Epidermal melanocyte (primary cell): ENCODE data around the gene TTC28.
"Not testable (repeated sequence)": the region's sequence is repeated elsewhere in the genome, so short reads cannot be mapped to it uniquely, and the experiment has no call there.

Source experiments
- DNase-seq: peaks from one replicate; pipeline ENCODE4 v3.0.0; 2011; ENCODE audit warnings: low spot score; ENCODE audit not compliant: insufficient read length

The TTC28 gene

DNA sequence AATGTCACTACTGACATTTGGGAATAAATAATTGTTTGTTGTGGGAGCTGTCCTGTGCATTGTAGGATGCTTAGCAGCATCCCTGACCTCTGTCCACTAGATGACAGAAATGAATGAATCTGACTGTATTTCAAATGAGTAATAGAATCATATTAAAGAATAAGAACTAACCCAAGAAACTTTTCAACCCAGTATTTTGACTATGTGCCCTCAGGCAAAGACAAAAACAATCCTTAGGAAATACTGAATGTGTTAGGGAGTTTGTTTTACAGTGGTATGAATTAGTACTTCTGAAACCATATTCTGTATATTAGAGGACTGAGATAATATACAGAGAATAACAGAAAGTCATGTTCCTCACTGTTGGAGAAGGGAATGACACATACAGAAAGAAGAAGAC, 439.7 kb downstream of the TTC28 start:
- DNase-seq: no peak

DNA sequence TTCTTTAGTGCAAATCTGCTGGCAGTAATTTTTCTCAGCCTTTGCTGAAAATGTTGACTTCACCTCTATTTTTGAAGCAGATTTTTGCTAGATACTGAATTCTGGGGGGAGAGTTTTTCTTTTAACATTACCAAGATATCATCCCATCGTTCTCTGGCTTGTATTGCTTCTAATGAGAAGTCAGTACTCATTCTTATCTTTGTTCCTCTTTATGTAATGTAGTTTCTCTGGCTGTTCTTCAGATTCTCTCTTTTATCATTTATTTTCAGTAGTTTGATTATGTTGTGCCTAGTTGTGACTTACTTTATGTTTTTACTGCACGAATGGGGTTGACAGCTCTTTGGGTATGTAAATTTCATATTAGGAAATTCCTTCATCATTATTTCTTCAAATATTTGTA, 441.9 kb downstream of the TTC28 start:
- no peak for DNase-seq

DNA sequence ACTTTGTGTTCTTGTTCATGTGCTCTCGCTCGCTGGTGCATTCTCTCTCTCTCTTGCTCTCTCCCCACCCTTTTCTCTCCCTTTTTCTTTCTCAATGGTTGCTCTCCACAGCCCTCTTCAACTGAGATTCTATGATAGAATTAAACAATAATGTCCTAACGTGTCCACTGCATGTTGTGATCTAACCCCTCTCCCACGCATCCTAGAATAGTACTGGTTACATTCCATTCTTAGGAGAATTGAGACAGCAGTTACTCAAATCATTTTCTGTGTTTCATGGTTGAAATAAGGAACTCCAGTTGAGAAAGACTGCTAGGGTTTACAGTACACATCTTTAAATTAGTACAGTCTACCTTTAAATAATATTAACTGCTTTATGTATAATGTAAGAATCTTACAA, 442.5 kb downstream of the TTC28 start:
- no peak for DNase-seq

DNA sequence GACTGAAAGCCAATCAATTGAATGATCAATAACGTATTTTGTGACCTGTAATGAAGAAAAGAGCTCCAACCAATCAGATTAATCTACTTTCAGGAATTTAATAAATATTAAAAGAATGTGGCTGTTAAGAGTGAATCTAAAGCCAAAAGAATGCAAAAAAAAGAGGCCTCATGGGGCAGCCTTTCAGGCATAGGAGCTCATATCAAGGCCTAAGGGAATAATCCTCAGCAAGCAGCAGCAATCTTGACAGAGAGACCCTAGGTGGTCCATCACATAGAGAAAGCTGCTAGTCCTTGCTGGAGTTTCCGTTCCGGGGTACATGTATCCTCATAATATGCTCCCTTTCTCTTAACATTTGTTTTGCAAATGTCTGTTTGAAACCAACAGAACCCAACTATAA, 447.4 kb downstream of the TTC28 start:
- no peak for DNase-seq

DNA sequence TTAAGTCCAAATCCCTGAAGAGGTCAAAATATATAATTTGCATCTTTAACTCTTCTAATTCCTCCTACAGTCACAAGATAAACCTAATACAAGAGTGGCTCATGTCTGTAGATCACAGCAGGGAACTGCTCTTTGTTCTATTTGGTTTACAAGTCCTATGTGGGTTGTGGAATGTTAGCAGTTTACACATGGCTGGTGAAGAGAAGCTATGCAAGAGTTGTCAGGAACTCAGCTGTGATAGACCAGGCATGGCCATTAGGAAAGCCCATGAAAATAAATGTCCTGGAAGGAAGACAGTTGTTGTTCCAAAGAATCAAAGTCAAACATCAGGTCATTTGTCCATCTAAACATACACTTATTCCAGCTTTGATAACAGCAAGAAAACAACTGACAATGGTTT, 448.2 kb downstream of the TTC28 start:
- DNase-seq: no peak

DNA sequence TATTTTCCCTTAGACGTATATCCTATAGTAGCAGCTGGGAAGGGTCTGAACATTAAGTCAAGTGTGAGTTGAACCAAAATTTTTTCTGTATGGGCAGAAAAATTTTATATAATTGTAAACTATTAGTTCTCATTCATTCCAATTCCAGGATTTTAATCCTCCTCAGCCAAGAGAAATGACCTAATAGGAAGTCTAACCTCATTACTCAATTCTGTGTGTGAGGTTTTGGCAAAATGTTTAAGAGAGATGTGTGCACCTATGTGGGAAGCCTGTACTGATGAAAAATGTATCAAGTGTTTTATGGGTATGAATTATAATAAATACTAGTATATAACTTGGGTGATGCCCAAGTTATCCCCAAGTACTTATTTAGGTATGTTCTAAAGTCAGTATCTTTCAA, 449.0 kb downstream of the TTC28 start:
- DNase-seq: no peak

DNA sequence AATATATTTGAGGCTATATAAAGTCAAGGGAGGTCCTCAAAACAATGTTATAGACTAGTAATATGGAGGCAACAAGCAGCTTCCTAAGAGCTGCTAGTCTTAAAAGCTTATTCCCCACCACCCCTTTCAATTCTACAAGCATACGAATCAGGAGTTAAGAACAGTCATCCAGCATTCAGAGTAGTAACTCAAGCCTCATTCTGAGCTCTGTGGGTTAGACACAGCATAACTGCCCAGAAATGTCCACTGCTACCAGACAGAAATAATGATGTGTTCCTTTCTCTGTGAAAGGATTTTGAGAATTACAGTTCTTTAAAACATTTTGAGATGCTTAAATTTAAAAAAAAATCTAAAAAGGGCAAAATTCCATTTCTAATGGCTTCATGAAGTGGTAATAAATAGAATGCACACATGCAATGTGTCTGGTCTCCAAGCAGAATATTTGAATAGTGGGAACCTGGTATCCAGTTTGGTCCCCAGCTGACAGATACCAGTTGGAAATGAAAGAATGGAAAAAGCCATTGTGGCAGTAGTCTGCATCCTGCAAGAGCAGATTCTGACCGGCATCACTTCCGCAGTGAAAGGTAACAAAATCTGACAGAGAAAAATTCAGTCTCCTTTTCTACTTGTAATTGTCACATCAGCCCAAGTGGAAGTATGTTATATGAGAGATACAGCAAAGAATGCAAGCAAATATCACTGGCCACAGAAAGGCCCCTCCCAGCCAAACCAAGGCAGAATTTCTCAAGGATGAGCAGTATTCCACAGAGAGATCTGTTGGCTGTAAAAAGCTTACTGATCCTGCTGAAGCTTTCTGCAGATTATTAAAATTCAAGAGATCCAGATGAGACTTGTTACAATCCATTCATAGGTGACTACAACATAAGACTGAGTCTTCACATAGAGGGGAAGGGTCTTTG, 449.8 kb downstream of the TTC28 start:
- DNase-seq: no peak

DNA sequence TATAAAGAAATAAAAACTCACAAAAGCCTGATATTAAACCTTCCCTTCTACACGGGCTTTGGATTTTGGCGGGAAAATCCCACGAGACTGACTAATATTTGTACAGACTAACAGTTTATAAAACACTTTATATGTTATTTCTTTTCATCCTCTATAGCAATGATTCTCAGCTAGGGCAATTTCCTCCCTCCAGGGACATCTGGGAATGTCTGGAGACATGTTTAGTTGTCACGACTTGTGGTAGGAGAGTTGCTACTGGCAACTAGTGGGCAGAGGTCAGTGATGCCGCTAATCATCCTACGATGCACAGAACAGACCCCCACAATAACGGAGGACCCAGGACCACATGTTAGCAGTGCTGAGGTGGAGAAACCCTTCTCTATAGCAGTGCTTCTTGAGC, 455.8 kb downstream of the TTC28 start:
- no peak for DNase-seq

DNA sequence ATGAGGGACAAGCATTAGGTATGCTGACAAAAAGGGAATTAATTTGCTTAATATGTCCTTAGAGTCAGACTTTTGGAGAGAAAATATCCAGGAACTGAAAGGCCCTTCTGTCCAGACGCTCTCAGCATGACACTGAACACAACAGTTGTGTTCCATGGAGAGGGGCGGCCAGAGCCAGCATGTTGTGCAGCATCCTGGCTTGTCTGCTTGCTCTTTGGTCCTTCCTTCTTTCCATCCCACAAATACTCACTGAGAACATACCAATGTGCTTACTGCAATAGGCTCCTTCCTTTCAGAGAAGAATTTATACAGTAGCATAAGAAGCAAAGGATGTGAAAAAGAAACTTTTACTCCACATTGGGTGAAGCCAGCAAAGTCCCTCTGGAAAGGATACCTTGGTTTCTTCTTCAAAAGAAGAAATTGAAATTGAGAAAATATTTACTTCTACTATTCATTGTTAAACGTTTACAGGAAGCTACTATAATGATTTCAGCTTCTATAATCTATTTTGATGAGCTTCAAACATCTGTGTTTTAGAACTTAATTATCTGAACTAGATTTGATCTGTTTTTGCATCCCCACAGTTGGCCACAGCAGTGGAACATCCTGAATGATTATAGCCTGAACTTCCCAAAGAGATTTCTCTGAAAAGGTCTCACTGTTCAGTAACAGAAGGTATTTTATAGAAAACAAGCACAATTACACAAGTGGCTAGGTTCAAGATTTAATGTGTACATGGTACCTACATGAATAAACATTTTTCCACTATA, 456.5 kb downstream of the TTC28 start:
- DNase-seq: no peak

DNA sequence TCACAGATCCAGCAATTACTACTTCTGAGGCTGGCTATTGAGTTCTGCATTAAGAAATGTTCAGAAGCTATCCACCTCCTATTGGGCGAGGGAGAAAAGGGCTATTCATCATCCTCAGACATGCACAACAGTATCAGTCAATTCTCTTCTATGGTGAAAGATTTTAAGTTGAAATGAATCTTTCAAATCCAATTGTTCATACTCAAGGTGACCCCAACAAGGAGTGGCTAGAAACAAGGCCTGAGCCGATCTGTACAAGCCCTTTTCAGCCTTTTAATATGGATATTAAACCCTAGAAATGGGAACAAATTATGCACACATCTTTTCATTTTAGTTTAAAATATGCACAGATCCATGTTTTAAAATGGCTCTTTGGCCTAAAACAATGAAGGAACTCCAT, 457.1 kb downstream of the TTC28 start:
- no peak for DNase-seq

DNA sequence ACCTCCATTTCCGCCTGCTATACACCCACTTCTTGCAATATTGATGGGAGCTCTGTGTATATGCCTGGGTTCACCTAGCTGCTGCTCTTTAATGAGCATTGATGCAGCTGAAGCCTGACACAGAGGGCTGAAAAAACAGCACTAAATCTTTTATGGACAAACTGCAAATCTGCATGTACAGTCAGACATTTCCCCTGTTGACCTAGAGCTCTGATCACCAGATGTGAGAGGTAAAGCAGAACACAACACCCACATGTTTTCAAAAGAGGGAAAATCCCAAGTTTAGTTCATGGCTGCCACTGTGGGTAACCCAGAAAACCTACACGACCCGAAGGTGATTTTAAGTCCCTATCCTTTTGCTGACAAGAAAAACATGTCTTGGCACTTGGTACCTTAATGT, 457.6 kb downstream of the TTC28 start:
- no peak for DNase-seq

DNA sequence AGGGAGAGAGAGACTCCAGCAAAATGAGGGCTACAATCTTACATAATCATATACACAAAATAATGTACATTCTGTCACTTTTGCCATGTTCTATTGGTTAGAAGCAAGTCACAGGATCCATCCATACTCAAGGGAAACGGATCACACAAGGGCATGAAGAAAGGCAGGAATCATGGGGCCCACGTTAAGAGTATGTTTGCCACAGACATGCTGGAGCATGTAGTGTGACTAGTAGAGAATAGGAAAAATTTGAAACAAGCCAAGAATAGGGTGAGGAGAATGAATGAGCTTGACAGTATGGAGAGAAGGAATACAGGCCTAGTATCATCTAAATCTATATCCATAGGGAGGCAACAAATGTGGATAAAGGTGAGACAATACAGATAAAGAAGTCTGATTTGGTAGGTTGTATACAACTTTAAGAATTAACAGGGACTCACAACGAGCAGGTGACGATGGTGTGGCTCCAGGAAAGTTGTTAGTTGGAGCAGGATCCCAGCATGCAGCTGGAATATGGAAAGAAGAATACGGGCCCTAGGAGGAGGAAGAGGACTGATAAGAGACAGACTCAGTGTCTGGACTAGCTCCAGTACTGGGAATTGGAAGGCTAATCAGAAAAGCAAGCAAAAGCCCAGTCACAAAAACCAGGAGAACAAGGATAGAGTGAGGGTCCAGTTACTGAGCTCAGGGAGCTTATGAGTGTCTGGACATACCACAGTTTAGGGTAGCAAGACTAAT, 458.8 kb downstream of the TTC28 start:
- no peak for DNase-seq

DNA sequence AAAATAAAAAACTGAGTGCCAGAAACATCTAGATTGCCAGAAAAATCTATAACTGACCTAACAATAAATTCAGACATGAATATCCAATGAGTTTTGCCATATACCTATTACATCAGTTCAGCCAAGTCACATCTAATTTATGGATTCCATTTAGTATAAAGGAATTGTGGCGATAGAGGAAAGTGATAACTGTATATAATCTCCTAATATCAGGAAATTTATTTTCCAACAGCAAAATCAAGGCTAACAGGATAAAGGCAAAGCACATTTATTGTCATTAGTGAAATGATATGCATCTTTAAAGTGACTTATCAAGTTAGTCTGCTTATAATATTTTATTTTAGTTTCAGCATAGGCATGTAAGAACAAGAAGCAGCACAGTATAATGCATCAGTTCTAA, 462.4 kb downstream of the TTC28 start:
- DNase-seq: no peak

DNA sequence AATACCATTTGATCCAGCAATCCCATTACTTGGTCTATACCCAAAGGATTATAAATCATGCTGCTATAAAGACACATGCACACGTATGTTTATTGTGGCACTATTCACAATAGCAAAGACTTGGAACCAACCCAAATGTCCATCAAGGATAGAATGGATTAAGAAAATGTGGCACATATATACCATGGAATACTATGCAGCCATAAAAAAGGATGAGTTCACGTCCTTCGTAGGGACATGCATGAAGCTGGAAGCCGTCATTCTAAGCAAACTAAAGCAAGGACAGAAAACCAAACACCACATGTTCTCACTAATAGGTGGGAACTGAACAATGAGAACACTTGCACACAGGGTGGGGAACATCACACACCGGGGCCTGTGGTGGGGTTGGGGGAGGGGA, 464.9 kb downstream of the TTC28 start:
- DNase-seq: not testable (repeated sequence)

DNA sequence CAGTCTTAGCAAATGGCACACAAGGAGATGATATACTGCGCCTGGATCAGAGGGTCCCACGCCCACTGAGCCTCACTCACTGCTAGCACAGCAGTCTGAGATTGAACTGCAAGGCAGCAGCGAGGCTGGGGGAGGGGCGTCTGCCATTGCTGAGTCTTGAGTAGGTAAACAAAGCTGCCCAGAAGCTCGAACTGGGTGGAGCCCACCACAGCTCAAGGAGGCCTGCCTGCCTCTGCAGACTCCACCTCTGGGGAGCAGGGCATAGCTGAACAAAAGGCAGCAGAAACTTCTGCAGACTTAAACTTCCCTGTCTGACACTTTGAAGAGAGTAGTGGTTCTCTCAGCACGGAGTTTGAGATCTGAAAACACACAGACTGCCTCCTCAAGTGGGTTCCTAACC, 470.2 kb downstream of the TTC28 start:
- DNase-seq: not testable (repeated sequence)

DNA sequence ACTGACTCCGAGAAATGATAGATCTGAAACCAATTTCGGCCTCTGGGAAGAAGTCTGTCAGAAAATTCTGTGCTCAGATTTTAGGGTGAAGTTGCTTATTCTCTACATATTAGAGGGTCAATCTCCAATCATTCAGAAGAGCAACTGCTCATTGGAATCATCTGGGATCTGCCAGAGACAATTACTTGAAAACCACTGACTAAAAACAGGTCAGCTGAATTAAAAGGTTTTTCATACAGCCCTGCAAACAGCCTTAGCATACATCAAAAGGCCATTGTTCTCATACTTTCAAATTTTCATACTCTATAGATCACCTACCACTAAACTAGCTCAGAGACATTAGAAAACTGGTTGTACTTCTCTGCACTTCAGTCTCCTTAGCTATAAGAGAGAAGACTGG, 470.9 kb downstream of the TTC28 start:
- no peak for DNase-seq

DNA sequence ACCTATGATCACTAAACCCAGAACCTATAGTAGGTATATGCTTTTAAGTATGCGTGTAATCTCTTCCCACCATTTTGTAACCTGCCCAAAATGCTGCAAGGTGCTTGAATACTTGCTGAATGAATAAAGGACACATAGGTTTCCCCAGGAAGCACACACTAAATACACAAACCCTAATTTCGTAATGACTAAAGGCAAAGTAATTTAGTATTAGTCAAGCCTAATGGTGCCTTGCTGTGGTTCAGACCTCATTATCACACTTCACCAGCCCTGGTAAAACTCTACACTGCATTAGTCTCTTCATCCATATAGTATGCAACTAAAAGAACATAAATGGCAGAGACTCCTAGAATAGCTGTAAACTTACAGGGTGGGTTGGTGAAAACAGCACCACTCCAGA, 471.6 kb downstream of the TTC28 start:
- DNase-seq: no peak

DNA sequence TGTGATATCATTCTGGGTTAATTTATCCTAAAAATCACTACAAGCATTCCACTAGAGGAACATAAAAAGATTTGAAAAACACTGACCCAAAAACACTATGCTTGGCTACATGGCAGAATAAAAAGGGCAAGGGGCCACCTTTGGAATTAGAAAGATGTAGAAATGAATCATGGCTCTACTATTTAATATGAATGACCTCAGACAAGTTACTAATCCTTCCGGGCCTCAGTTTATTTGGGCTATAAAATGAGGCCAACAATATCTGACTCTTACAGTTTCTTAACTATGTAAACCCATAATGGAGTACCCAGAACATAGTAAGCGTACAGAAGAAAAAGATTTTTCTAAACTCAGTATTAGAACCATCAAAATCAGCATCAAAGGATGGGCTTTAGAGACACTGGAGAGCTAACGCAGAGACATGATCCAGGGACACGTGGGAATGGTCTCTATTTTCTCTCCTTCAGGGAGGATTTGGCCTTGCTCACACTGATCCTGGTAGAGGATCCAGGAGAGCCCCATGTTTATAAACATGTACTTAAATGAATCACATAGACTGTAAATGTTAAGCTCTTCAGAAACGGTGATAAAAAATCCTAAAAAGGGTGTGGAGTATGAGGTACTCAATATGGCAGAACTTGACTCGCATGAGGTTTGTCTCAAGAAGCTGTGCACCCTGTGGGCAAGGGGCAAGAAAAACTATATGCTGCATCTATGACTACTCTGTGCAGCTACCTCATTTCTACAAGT, 472.2 kb downstream of the TTC28 start:
- no peak for DNase-seq

DNA sequence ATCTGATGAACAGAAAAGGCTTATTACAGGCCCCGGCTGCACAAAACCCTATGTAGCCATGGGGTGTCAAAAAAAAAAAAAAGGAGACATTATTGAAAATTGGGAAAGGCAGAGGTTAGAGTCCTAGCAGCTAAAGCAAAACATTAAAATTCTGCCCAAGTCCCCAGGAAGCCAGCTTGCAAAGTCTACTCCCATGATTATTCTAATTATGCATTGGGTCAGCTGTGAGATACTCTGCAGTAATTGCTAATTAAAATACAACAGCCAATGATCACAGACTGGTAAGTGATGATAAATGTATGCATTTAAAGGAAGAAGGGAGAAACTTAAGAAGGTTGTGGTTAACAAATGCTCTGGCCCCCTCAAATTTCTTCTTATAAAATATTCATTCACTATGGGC, 473.7 kb downstream of the TTC28 start:
- no peak for DNase-seq

DNA sequence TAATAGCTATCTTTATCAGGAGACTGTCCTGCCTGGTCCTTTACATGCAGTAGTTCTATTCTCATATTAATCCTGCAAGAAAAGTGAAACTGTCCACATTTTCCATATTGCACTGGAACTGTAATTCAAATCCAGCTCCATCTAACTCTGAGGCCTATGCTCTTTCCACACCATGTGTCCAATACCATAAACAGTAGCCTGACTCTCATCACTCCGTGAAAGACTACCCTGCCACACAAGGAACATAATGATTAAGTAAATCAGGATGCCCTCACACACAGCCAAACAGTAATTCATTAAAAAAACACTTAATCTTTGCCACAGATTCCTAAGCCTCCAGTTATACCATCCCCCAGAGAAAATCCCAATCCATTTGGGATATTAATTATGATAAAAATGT, 475.3 kb downstream of the TTC28 start:
- no peak for DNase-seq

DNA sequence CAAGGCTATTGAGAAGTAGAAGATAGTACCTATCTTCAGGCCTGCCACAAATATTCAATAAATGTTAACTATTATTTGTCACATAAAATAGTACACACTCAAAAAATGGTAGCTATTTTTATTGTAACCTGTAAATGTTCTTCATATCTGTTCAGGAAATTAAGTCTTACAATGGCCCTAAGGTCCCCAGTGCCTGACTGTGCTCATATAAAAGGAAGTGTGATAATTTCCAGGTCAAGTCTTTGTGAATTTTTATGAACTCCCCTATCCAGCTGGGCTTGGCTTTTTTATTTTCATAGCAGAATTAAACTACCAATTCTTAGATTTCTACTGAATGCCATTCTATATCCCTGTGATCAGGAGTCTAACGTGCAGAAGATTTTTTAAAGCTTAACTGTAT, 476.4 kb downstream of the TTC28 start:
- no peak for DNase-seq
